ENCODE results near the gene KCNK16. TPM values are rescaled to one million over a fixed set of nuclear protein-coding genes. Genes with fewer than 3 reads are reported as not detected.

KCNK16 gene
- total and polyA plus RNA-seq, 2 of the 13 experiments (the other 11 are each of a cell fraction or from before 2014, with no cell fraction given) = not detected

GRCh38 chr6:39344821-39345280 lies 22.3 kb upstream of the KCNK16 start (continued):
- TF ChIP-seq PCBP2 (optimal IDR thresholded peaks at IDR 0.05; ENCODE audit: low read depth, low read length, poor library complexity, severe bottlenecking) (no peak), SOX5 (CRISPR knock-in tag; IDR thresholded peaks at IDR 0.05; ENCODE audit: borderline replicate concordance) (no peak), ZNF7 (CRISPR knock-in tag; IDR thresholded peaks at IDR 0.05) (no peak), DZIP1 (CRISPR knock-in tag; IDR thresholded peaks at IDR 0.05) (no peak), ZBTB38 (CRISPR knock-in tag; IDR thresholded peaks at IDR 0.05) (no peak), ZNF713 (CRISPR knock-in tag; IDR thresholded peaks at IDR 0.05) (no peak), KLF13 (CRISPR knock-in tag; IDR thresholded peaks at IDR 0.05) (no peak)

- intact Hi-C loops (cut with micrococcal nuclease; ENCODE audit: unreplicated experiment) = no loop called here
- H2AFZ ChIP-seq (ENCODE audit: low read length) = no peak overlapping the region
- no peaks in the 10 kb centered on the region for H3K9me3 ChIP-seq (ENCODE audit: low read length)
- POLR2A ChIA-PET = no interaction called here
- no peaks in the 10 kb centered on the region for H3K4me1 ChIP-seq (ENCODE audit: insufficient read depth, low read length)
- no TSS peak for BruUV-seq (replicated peaks)
- DNase-seq (ENCODE audit: low spot score) = no peak
- no peaks in the 10 kb centered on the region for H3K79me2 ChIP-seq (ENCODE audit: insufficient read depth, low read length)
- WGBS (ENCODE audit: low lambda C conversion rate) = 48% methylated on average over 8 of the region's 9 CpGs
- no peaks in the 10 kb centered on the region for H4K20me1 ChIP-seq (ENCODE audit: insufficient read depth, low read length)
- in situ Hi-C loops (cut with HindIII; ENCODE audit: extremely low pct_ligation_motif_present, low pct_unique_long_range_greater_than_20kb) = no loop called here
- no peak overlapping the region for H3K4me2 ChIP-seq (ENCODE audit: low read depth, low read length)
- no peak for FAIRE-seq
- H3K27me3 ChIP-seq (ENCODE audit: control insufficient read depth in 1 of 2, insufficient read depth in 2 of 2, low read length in 2 of 2) = no peaks in the 10 kb centered on the region; a peak in 1 of 5 replicates
- ATAC-seq = no peak
- no peak overlapping the region for H3K27ac ChIP-seq (ENCODE audit: extremely low read length, insufficient read depth, low read length)
- H3K4me3 ChIP-seq (replicated peaks in 1 of 3; ENCODE audit: insufficient read depth in 1 of 3, low read depth in 2 of 3, low read length in 3 of 3) = no peak overlapping the region
- no peak overlapping the region for H3K9ac ChIP-seq (ENCODE audit: insufficient read depth, low read depth, low read length)
- CTCF ChIA-PET (ENCODE audit: low intra/inter-chr PET ratio, low total read pairs) = no interaction called here
- no peaks in the 10 kb centered on the region for H3K36me3 ChIP-seq (replicated peaks in 1 of 2; ENCODE audit: control insufficient read depth in 1 of 2, insufficient read depth in 2 of 2, low read length in 2 of 2)
- no peak for TF ChIP-seq ZNF318 (CRISPR knock-in tag; IDR thresholded peaks at IDR 0.05)
- TF ChIP-seq FOXP4 (CRISPR knock-in tag; IDR thresholded peaks at IDR 0.05) = no peak
- TF ChIP-seq U2AF1 (optimal IDR thresholded peaks at IDR 0.05; ENCODE audit: low read depth, low read length) = no peak
- no peak for TF ChIP-seq ZNF253 (CRISPR knock-in tag; IDR thresholded peaks at IDR 0.05; ENCODE audit: borderline replicate concordance)
Measured at GRCh38 chr6:39343396-39343870, 20.9 kb upstream of the KCNK16 start.

All from HepG2 (cell line).